ENCODE data around the gene MYL4.
A peak's percentile ranks its signal among the peaks of the same experiment; 100 is the strongest.
"Not testable (repeated sequence)": the region's sequence is repeated elsewhere in the genome, so short reads cannot be mapped to it uniquely, and the experiment has no call there.

The MYL4 gene

DNA sequence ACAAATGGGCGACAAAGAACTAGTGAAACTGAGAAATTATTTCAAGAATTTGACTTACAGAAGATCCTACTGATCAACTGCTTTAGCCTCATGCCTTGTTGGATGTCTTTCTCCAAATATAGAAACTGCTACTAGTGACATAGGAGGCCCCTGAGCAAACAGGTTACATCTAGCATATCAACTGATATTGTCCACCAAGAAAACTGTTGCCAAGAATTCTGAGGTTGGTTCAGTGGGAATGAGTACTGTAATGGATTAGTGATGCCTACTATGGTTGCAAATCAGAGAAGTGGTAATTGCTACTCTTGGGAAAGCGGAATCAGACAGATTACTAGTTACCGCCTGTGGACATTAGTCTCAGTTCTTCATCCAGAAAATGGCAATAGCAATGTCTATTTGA is 30.0 kb upstream of the MYL4 start:
- Histone ChIP-seq H3K9me3 (ENCODE audit: control insufficient read depth, insufficient read depth, low read length) (no peaks in the 10 kb centered on the region), H3K9ac (ENCODE audit: low read depth, low read length) (no peak overlapping the region), H3K27me3 (ENCODE audit: control insufficient read depth, insufficient read depth, low read length) (no peaks in the 10 kb centered on the region), H3K4me1 (ENCODE audit: control insufficient read depth, insufficient read depth, low read length) (peaks cover 23% of the 10 kb centered on the region), H3K27ac (ENCODE audit: low read depth, low read length) (no peak overlapping the region), H3K4me3 (ENCODE audit: low read depth, low read length) (no peak overlapping the region), H3K36me3 (ENCODE audit: control insufficient read depth, insufficient read depth, low read length) (peaks cover 48% of the 10 kb centered on the region)

- Histone ChIP-seq H3K36me3 (ENCODE audit: control insufficient read depth, insufficient read depth, low read length) (peaks cover 39% of the 10 kb centered on the region), H3K27ac (ENCODE audit: low read depth, low read length) (no peak overlapping the region), H3K4me1 (ENCODE audit: control insufficient read depth, insufficient read depth, low read length) (peaks cover 27% of the 10 kb centered on the region), H3K9ac (ENCODE audit: low read depth, low read length) (no peak overlapping the region), H3K4me3 (ENCODE audit: low read depth, low read length) (no peak overlapping the region), H3K9me3 (ENCODE audit: control insufficient read depth, insufficient read depth, low read length) (no peaks in the 10 kb centered on the region), H3K27me3 (ENCODE audit: control insufficient read depth, insufficient read depth, low read length) (no peaks in the 10 kb centered on the region)
These were observed 28.8 kb upstream of the MYL4 start for GRCh38 chr17:47180337-47180736.

- Histone ChIP-seq H3K4me1 (ENCODE audit: control insufficient read depth, insufficient read depth, low read length) (peaks cover 27% of the 10 kb centered on the region), H3K36me3 (ENCODE audit: control insufficient read depth, insufficient read depth, low read length) (peaks cover 34% of the 10 kb centered on the region)
- H3K4me3 ChIP-seq (ENCODE audit: low read depth, low read length); H3K9me3 ChIP-seq (ENCODE audit: control insufficient read depth, insufficient read depth, low read length); H3K27me3 ChIP-seq (ENCODE audit: control insufficient read depth, insufficient read depth, low read length); H3K9ac ChIP-seq (ENCODE audit: low read depth, low read length); H3K27ac ChIP-seq (ENCODE audit: low read depth, low read length): not testable (repeated sequence)
These were observed 28.2 kb upstream of the MYL4 start for GRCh38 chr17:47180988-47181387.

DNA sequence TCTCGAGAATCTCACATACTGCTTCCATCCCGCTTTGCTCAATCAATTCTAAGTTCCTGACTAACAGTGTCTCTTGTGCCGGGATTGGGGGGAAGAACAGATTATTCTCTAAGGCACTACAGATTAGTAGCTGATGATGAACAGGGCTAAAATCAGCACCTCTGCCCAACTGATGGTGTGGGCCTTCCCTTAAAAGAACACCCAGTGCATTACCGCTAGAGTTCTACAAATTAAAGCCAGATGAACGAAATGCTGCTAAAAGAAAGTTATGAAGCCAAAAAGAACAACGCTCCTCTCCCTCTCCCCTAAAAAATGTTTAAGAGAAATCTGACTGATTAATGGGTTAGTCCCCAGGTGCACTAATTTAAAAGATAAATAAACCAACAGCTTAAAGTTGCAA is 24.5 kb upstream of the MYL4 start:
- H3K4me3 ChIP-seq (ENCODE audit: low read depth, low read length), result no peak overlapping the region
- no peaks in the 10 kb centered on the region for H3K27me3 ChIP-seq (ENCODE audit: control insufficient read depth, insufficient read depth, low read length)
- no peak overlapping the region for H3K9ac ChIP-seq (ENCODE audit: low read depth, low read length)
- H3K27ac ChIP-seq (ENCODE audit: low read depth, low read length), result no peak overlapping the region
- peaks cover 30% of the 10 kb centered on the region for H3K4me1 ChIP-seq (ENCODE audit: control insufficient read depth, insufficient read depth, low read length)
- peaks cover 18% of the 10 kb centered on the region for H3K36me3 ChIP-seq (ENCODE audit: control insufficient read depth, insufficient read depth, low read length)
- H3K9me3 ChIP-seq (ENCODE audit: control insufficient read depth, insufficient read depth, low read length), result no peaks in the 10 kb centered on the region

DNA sequence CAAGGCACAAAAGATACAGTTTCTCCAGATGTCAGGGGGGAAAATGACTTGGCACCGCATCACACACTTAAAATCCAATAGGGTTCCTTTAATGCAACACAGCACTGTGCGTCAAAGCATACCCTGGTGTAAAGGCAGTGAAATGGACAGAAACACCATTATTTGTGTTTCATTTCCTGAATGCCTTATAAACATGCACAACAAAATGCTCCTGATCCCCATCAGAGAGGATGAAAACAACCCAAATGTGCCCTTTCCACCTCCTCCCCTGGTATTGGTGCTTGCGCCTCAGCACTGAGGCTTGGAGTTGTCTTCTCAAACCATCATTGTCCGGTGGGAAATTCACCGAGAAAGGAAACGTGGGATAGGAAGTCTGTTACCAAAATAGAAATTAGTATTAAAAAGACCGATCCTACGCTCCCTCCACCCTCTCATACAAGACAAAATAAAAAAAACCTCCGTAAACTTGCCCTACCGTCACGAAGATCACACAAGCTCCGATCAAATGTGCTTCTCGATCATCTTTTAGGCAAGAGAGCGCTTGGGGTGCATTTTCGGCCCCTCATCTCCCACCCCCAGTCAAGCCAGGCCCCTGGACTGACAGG is 20.8 kb upstream of the MYL4 start:
- Histone ChIP-seq H3K27me3 (ENCODE audit: control insufficient read depth, insufficient read depth, low read length) (no peaks in the 10 kb centered on the region), H3K4me1 (ENCODE audit: control insufficient read depth, insufficient read depth, low read length) (peaks cover 12% of the 10 kb centered on the region), H3K4me3 (ENCODE audit: low read depth, low read length) (peak overlapping the region; percentile 85), H3K9ac (ENCODE audit: low read depth, low read length) (peak overlapping the region; percentile 79), H3K9me3 (ENCODE audit: control insufficient read depth, insufficient read depth, low read length) (no peaks in the 10 kb centered on the region), H3K36me3 (ENCODE audit: control insufficient read depth, insufficient read depth, low read length) (peaks cover 6% of the 10 kb centered on the region; the same call in 1 of the 2 replicates), H3K27ac (ENCODE audit: low read depth, low read length) (peak overlapping the region; percentile 88)

DNA sequence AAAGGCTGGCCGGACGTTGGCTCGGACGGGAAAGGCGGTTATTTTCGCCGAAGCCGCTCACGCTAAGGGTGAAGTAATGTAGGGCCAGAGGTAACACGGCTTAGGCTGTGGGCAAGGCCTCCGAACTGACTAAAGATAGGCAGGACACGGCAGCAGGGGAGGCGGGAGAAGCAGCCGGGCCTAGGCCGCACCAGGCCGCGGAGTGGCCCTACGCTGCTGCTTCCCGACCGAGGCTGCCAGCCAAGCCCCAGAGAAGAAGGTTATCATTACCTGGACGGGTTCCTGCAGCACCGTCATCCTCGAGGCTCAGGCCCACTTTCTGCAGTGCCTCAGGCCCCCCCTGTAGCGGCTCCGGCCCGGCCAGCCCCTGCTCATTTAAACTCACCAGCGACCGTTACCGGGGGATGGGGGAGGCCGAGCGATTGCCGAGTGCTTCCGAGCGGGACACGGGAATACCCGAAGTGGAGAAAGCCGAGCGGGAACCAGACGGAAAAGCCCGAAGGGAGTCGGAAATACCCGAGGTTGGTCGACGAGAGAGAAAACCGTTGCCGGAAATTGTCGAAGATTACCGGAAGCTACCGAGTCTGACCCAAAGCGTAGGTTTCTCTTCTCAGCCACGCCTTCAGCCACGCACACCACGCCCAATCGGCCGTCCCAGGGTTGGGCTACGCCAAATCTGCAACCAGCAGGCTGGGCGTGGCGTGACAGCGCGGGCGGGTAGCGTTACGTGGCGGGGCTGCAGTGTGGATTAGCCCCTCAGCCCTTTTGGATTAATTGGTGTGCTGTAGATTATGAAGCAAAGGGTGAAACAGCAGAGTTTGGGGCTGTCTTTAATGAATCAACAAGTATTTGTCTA is 20.0 kb upstream of the MYL4 start, which contains the start of gene CDC27:
Gene CDC27, minus strand, starts transcription at position 420 of the 856 bp plus-strand sequence. Its CDS starts 123 bp downstream, at position 297.
- peaks cover 9% of the 10 kb centered on the region for H3K4me1 ChIP-seq (ENCODE audit: control insufficient read depth, insufficient read depth, low read length)
- no peaks in the 10 kb centered on the region for H3K9me3 ChIP-seq (ENCODE audit: control insufficient read depth, insufficient read depth, low read length)
- H3K36me3 ChIP-seq (ENCODE audit: control insufficient read depth, insufficient read depth, low read length), result no peaks in the 10 kb centered on the region
- H3K27ac ChIP-seq (ENCODE audit: low read depth, low read length), result peak within 1 kb of the TSS; percentile 88
- peak within 1 kb of the TSS; percentile 79 for H3K9ac ChIP-seq (ENCODE audit: low read depth, low read length)
- H3K27me3 ChIP-seq (ENCODE audit: control insufficient read depth, insufficient read depth, low read length), result no peaks in the 10 kb centered on the region
- H3K4me3 ChIP-seq (ENCODE audit: low read depth, low read length), result peak within 1 kb of the TSS; percentile 85

GRCh38 chr17:47189732-47190237 is 19.4 kb upstream of the MYL4 start:
- Histone ChIP-seq H3K4me3 (ENCODE audit: low read depth, low read length) (peak overlapping the region; percentile 85), H3K9me3 (ENCODE audit: control insufficient read depth, insufficient read depth, low read length) (no peaks in the 10 kb centered on the region), H3K9ac (ENCODE audit: low read depth, low read length) (no peak overlapping the region; the same call in 1 of the 2 replicates), H3K36me3 (ENCODE audit: control insufficient read depth, insufficient read depth, low read length) (no peaks in the 10 kb centered on the region), H3K27ac (ENCODE audit: low read depth, low read length) (no peak overlapping the region), H3K4me1 (ENCODE audit: control insufficient read depth, insufficient read depth, low read length) (peaks cover 6% of the 10 kb centered on the region; the same call in 1 of the 2 replicates), H3K27me3 (ENCODE audit: control insufficient read depth, insufficient read depth, low read length) (no peaks in the 10 kb centered on the region)

DNA sequence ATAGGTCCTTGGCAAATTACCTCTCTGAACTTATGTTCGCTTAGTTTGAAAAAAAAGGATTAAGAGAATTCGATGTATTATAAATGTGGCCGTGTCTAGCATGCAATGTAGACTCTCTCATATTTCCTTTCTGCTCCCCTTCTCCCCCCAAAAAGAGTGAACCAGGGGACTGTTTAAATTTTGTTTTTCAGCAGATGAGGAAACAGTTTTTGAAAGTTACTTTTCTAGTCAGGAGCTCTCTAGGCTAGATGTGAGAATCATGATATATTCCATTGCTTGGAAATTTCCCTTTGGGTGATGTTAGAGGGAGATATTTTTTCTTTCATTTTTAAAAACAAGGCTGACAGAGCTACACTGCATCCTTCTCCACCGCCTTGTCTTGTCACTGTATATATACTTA is 18.9 kb upstream of the MYL4 start:
- H3K27me3 ChIP-seq (ENCODE audit: control insufficient read depth, insufficient read depth, low read length), result no peaks in the 10 kb centered on the region
- no peak overlapping the region for H3K9ac ChIP-seq (ENCODE audit: low read depth, low read length)
- H3K4me1 ChIP-seq (ENCODE audit: control insufficient read depth, insufficient read depth, low read length), result peaks cover 5% of the 10 kb centered on the region; the same call in 1 of the 2 replicates
- no peak overlapping the region for H3K4me3 ChIP-seq (ENCODE audit: low read depth, low read length)
- no peak overlapping the region for H3K27ac ChIP-seq (ENCODE audit: low read depth, low read length)
- H3K36me3 ChIP-seq (ENCODE audit: control insufficient read depth, insufficient read depth, low read length), result no peaks in the 10 kb centered on the region
- H3K9me3 ChIP-seq (ENCODE audit: control insufficient read depth, insufficient read depth, low read length), result no peaks in the 10 kb centered on the region

DNA sequence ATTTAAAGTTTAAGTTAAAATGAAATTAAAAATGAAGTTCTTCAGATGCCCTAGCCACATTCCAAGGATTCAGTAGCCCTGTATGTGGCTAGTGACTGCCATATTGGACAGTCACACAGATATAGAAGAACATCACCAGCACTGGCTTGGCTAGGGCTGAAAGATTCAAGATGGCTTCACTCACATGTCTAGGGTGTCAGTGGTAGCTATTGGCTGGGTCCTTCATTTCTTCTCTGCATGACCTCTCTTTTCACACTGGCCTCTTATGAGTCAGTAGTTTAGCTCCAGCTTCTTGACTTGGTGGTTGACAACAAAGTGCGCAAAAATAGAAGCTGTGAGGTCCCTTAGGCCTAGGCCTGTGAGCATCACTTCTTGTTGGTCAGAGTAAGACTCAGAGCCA is 18.4 kb upstream of the MYL4 start:
- H3K36me3 ChIP-seq (ENCODE audit: control insufficient read depth, insufficient read depth, low read length), result no peaks in the 10 kb centered on the region
- no peak overlapping the region for H3K4me3 ChIP-seq (ENCODE audit: low read depth, low read length)
- no peaks in the 10 kb centered on the region for H3K27me3 ChIP-seq (ENCODE audit: control insufficient read depth, insufficient read depth, low read length)
- H3K9ac ChIP-seq (ENCODE audit: low read depth, low read length), result no peak overlapping the region
- H3K9me3 ChIP-seq (ENCODE audit: control insufficient read depth, insufficient read depth, low read length), result no peaks in the 10 kb centered on the region
- H3K27ac ChIP-seq (ENCODE audit: low read depth, low read length), result no peak overlapping the region
- peaks cover 5% of the 10 kb centered on the region; the same call in 1 of the 2 replicates for H3K4me1 ChIP-seq (ENCODE audit: control insufficient read depth, insufficient read depth, low read length)

DNA sequence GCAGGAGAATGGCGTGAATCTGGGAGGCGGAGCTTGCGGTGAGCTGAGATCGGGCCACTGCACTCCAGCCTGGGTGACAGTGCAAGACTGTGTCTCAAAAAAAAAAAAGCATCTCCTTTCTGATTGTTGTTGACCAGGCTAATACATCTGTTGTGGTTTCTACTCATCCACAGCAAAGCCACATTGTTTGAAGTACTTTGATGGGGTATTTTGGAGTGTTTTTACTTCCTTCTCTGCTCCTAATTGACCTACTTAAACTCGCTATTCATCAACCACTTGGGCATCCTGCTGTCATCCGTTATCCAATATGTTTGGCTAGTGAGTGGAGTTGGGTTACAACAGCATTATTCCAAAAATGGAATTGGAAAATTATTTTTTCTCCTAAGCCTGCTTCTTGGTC is 16.6 kb upstream of the MYL4 start:
- H3K4me1 ChIP-seq (ENCODE audit: control insufficient read depth, insufficient read depth, low read length), result peaks cover 5% of the 10 kb centered on the region; the same call in 1 of the 2 replicates
- no peak overlapping the region for H3K27ac ChIP-seq (ENCODE audit: low read depth, low read length)
- no peaks in the 10 kb centered on the region for H3K27me3 ChIP-seq (ENCODE audit: control insufficient read depth, insufficient read depth, low read length)
- no peak overlapping the region for H3K4me3 ChIP-seq (ENCODE audit: low read depth, low read length)
- no peaks in the 10 kb centered on the region for H3K9me3 ChIP-seq (ENCODE audit: control insufficient read depth, insufficient read depth, low read length)
- H3K9ac ChIP-seq (ENCODE audit: low read depth, low read length), result no peak overlapping the region
- no peaks in the 10 kb centered on the region for H3K36me3 ChIP-seq (ENCODE audit: control insufficient read depth, insufficient read depth, low read length)

DNA sequence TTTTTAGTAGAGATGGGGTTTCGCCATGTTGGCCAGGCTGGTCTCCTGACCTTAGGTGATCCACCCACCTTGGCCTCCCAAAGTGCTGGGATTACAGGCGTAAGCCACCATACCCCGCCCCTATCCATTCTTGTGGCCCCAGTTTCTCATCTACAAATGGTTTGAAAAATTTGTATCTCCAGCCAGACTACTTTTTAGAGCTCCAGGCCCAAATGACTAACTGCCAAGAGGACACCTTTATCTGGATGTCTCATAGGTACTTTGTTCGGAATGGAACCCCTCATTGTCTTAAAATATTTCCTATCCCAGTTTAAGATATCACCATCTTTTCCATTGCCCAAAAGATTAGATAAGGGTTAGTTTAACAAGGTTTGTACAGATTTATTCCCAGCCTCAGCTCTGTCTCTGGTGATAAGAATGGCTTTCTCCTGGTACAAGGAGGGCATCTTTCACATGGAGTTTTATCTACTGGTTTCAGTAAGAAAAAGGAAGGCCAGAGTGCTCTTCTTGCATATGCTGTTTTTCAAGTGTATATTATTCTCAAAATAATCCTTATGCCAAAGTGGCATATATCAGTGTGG is 15.1 kb upstream of the MYL4 start:
- Histone ChIP-seq H3K9ac (ENCODE audit: low read depth, low read length) (no peak overlapping the region), H3K36me3 (ENCODE audit: control insufficient read depth, insufficient read depth, low read length) (no peaks in the 10 kb centered on the region), H3K27ac (ENCODE audit: low read depth, low read length) (no peak overlapping the region), H3K4me1 (ENCODE audit: control insufficient read depth, insufficient read depth, low read length) (no peaks in the 10 kb centered on the region), H3K4me3 (ENCODE audit: low read depth, low read length) (no peak overlapping the region), H3K27me3 (ENCODE audit: control insufficient read depth, insufficient read depth, low read length) (no peaks in the 10 kb centered on the region), H3K9me3 (ENCODE audit: control insufficient read depth, insufficient read depth, low read length) (no peaks in the 10 kb centered on the region)
